Dermis microvascular lymphatic vessel endothelial cell (primary cell): Measurements from ENCODE around the gene VMP1. TPM values are rescaled to one million over a fixed set of nuclear protein-coding genes. Genes with fewer than 3 reads are reported as not detected.

Experiments
- DNase-seq, 2 donors: peaks; one replicate each; pipeline versions ENCODE4 v3.0.0 to v3.0.0-alpha.2; 2010; ENCODE audit warnings: low read depth in 2 of 2
- total RNA-seq: library from RNA; depleted of rRNA; stranded (reverse); fragments of >200 nt; gene quantifications from 2 replicates; pipeline ENCODE4 v1.2.1, GENCODE V29; 2014

VMP1 gene
- total RNA-seq, 1 donor from 2014 or later: 96.5 TPM

- DNase-seq: no peak
Observed at GRCh38 chr17:59707971-59708430, 547 bp downstream of the VMP1 start.

DNA sequence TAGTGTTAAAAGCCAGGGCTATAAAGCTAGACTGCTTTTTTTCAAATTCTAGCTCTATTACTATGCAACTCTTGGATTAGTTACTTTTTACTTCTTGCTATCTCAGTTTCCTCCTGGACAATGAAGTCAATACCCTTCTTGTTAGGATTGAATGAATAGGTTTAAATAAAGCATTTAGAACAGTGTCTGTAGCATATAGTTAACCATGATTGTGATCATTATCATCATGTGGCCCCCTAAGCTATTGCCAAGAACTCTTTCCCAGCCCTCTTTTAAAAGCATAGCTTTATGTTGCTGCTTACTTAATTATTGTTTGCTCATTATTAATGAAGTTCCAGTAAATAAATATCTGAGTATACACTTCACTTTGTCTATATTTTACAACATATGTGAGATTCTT, 4.5 kb downstream of the VMP1 start:
- no peak for DNase-seq

DNA sequence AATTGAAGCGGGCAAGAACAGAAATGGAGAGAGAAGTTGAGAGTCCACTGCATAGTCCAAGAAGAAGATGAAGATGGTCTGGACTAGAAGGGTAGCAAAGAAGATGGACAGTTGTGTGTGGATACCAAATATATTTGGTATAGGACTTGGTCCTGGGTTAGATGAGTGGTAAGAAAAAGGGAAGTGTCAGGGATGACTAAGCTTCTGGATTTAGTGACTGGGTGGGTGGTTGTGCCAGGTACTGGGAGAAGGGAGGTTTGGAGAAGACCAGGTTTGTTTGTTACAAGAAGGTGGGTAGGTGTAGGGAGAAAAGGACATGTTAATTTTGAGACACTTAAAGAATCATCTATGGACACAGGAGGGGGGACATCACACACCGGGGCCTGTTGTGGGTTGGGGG, 5.4 kb downstream of the VMP1 start:
- DNase-seq: no peak

GRCh38 chr17:59714255-59714654, 6.8 kb downstream of the VMP1 start:
- no peak for DNase-seq

GRCh38 chr17:59716427-59716826, 9.0 kb downstream of the VMP1 start:
- DNase-seq: no peak

GRCh38 chr17:59719526-59719925, 12.1 kb downstream of the VMP1 start:
- DNase-seq: no peak

DNA sequence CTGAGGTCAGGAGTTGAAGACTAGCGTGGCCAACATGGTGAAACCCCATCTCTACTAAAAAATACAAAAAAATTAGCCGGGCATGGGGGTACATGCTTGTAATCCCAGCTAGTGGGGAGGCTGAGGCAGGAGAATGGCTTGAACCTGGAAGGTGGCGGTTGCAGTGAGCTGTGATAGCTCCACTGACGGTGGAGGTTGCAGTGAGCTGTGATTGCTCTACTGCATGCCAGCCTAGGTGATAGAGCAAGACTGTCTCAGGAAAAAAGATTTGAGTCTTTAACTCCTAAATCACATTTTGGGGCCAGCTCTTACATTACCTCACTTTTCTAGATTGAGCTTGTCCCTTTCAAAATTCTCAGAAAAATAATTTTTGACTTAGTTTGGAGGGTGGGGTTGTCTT, 15.2 kb downstream of the VMP1 start:
- DNase-seq: no peak

DNA sequence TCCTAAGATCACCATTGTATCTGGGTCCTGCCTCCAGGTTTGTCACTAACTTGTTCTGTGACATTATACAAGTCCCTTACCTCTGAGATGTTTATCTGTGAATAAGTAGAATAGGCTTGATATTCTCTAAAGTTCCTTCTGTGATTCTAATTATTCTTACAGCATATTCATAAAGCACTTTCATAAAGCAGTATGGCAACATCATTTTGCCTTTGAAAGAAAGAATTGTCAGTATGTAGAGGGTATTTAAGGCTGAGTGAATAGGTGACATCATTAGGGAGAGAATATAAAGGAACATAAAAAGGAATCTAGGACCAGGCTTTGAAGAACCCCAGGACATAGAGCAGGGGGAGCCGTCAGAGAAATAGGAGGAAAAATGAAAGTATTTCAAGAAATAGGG, 15.6 kb downstream of the VMP1 start:
- DNase-seq: no peak

GRCh38 chr17:59723607-59724006, 16.2 kb downstream of the VMP1 start:
- no peak for DNase-seq

DNA sequence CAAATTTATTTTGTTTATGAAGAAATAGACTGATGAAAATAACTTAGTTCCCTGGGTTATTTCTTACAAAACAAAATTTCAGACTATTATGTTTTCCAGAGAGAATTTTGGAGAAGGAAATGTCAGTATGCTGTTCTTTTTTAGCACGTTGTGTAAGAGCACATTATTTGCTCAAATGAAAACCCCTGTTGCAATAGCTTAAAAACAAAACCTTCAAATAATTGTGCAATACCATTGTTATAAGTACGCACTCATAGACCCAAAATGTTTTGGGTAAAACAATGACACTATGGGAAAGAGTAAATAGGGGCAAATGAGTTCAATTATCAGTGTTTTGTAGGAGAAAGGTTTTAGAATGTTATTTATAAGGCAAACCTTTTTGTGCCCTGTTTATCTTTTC, 18.2 kb downstream of the VMP1 start:
- DNase-seq: peak in 1 of 2 donors; percentile 31

DNA sequence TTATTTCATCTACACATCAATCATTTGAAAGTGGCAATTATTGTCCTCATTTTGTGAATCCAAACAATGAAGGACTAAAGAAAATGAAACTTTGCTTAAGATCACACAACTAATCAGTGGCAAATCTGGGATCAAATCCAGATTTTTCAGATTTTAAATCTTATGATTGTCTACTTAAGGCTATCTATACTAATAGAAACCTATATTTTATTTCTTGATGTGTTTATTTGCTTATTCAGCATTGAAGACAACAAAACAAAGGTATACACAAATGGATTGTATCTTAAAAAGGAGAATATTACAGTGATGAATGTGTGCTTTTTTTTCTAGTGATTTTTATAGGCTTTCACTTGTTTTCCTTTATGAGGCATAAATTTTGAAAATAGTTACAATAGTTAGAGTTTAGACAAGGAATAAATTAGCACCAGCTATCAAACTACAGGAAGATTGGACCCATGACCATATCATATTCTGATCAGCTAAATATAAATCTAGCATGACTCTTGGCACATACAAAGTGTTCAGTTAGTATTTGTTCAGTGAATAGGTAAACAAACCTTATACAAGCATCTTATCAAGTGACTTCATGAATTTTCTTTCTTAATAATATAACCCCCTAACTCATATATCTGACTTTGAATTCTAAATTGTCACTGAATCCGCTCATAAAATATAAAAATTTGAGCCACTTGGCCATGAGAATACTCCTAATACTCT, 20.5 kb downstream of the VMP1 start:
- DNase-seq: no peak

- no peak for DNase-seq
Observed at GRCh38 chr17:59730268-59730834, 22.9 kb downstream of the VMP1 start.

DNA sequence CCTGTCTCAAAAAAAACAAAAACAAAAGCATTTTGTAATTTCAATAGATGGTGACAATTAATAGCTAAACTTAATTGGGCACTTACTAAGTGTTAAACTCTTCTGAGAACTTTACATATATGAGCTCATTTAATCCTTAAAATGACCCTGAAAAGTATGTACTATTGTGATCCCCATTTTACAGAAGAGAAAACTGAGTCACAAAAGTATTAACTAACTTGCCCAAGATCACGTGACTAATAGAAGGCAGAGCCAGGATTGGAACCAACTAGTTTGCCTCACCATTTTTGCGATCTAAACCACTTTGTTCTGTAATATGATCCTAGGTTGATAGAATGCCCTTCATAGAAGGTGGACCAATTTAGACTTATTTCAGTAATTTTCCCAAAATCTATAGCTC, 26.2 kb downstream of the VMP1 start:
- no peak for DNase-seq

- DNase-seq: no peak
Observed at GRCh38 chr17:59734226-59734625, 26.8 kb downstream of the VMP1 start.

GRCh38 chr17:59737324-59737723, 29.9 kb downstream of the VMP1 start:
- no peak for DNase-seq

DNA sequence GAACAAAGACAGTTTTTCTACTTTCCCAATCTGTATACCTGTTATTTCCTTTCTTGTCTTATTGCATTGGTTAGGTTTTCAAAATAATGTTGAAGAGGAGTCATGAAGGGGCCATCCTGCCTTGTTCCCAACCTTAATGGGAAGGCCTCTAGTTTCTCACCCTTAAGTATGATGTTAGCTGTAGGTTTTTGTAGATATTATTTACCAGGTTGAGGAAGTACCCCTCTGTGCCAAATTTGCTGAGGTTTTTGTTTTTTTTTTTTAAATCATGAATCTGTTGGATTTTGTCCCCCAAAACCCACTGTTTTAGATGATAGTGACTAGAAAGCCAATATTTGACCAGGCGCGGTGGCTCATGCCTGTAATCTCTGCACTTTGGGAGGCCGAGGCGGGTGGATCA, 36.4 kb downstream of the VMP1 start:
- DNase-seq: no peak

DNA sequence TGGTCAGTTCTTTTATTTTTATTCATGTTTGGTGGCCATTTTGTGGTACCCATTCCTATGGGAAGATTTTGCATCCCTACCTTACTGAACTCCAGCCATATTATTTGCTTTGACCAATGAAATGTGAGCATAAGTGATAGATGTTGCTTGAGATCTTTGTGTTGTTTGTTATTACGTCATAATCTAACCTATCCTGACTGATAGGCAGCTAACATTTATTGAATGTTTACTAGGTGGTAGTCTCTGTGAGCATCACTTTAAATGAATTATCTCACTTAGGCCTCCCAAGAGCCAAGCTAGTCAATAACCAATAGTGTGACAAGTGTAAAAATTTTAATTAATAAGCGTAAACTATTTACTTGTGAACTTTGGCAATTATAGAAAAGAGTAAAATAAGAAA, 37.6 kb downstream of the VMP1 start:
- no peak for DNase-seq

DNA sequence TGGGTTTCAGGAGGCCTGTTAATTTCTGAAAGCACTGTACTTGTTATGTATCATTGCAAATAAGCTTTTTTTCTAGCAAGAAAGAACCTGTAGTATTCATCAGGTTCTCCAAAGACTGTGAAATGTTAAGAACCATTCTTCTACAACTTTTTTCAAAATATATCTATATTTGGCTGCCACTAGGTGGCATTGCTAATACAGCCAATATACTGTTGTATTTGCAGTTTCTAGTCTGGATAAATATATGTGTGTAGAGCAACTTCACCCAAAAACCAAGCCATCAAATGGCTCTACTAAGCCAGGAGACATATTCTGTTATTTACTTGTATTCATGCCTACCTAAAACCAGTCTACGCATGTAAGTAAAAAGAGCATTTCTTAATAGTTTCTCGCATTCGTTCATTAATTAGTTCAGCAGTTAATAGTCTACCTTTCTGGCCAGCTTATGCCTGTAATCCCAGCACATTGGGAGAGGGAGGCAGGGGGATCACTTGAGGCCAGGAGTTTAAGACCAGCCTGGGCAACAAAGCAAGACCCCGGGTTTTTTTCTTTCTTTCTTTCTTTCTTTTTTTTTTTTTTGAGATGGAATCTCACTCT, 39.5 kb downstream of the VMP1 start:
- peak; percentile 47 to 70 for DNase-seq

- DNase-seq: no peak
Observed at GRCh38 chr17:59748591-59748990, 41.1 kb downstream of the VMP1 start.

DNA sequence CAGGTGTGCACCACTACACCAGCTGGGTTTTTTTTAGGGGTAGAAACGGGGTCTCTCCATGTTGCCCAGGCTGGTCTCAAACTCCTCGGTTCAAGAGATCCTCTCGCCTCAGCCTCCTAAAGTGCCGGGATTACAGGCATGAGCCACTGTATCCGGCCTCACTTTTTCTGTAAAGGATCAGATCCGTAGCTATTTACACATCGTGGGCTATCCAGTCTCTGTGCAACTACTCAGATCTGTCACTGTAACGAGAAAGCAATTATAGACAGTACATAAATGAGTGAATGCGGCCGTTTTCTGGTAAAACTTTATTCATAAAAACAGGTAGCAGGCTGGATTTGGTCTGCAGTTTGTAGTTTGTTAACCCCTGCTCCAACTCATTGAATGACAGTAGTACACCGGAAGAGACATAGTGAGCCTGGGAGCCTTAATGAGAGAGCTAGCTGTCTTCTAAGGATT, 44.5 kb downstream of the VMP1 start:
- no peak for DNase-seq

- no peak for DNase-seq
Observed at GRCh38 chr17:59752446-59752845, 45.0 kb downstream of the VMP1 start.

DNA sequence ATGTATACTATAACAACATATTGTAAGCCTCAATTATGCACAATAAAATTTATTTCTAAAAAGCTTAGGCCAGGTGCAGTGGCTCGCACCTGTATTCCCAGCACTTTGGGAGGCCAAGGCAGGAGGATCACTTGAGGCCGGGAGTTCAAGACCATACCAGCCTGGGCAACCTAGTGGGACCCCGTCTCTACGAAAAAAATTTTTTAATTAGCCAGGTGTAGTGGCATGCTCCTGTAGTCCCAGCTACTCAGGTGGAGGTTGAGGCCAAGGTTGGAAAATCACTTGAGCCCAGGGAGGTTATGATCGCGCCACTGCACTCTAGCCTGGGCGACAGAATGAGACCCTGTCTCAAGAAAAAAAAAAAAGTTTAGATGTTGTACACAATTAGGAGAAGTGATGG, 45.5 kb downstream of the VMP1 start:
- DNase-seq: no peak
